GM23338 (cell line): ENCODE measurements around the gene SLCO3A1. TPM values are rescaled to one million over a fixed set of nuclear protein-coding genes. Genes with fewer than 3 reads are reported as not detected.

Experiments
- ATAC-seq: fragments of 200-7000 bp; cut with Tn5 transposase; 3 replicates; pipeline ENCODE4 v1.9.1; 2020
- DNase-seq: peaks from one replicate; pipeline ENCODE4 v3.0.0-alpha.2; 2015; ENCODE audit warnings: low spot score
- H2AFZ ChIP-seq: fragments of 200-600 bp; sonication (generic); 2 replicates; pipeline ENCODE4 v1.8.0; 2016; ENCODE audit warnings: antibody characterized with exemption, mild to moderate bottlenecking, moderate library complexity
- H3F3A ChIP-seq: fragments of 200-600 bp; sonication (generic); replicated peaks from 2 replicates; pipeline ENCODE4 v1.8.0; 2017; ENCODE audit warnings: antibody characterized with exemption, mixed run types, low read depth
- H3K27ac ChIP-seq: fragments of 200-600 bp; sonication (generic); 2 replicates; pipeline ENCODE4 v1.6.1; 2016; ENCODE audit warnings: low read depth
- H3K27me3 ChIP-seq: fragments of 200-600 bp; sonication (generic); 2 replicates; pipeline ENCODE4 v1.8.0; 2016; ENCODE audit warnings: mild to moderate bottlenecking, mixed run types, moderate library complexity; ENCODE audit not compliant: insufficient read depth
- H3K36me3 ChIP-seq: fragments of 200-600 bp; sonication (generic); 2 replicates; pipeline ENCODE4 v1.8.0; 2016; ENCODE audit warnings: mild to moderate bottlenecking; ENCODE audit not compliant: insufficient read depth
- H3K4me1 ChIP-seq: fragments of 200-600 bp; sonication (generic); 2 replicates; pipeline ENCODE4 v1.8.0; 2016; ENCODE audit warnings: mild to moderate bottlenecking, moderate library complexity; ENCODE audit not compliant: insufficient read depth
- H3K4me2 ChIP-seq: fragments of 200-600 bp; sonication (generic); 2 replicates; pipeline ENCODE4 v1.7.1; 2017; ENCODE audit warnings: mixed run types
- H3K4me3 ChIP-seq: fragments of 200-600 bp; sonication (generic); 2 replicates; pipeline ENCODE4 v1.6.1; 2016; ENCODE audit warnings: mixed run types
- H3K79me2 ChIP-seq: fragments of 200-600 bp; sonication (generic); replicated peaks from 2 replicates; pipeline ENCODE4 v1.8.0; 2017; ENCODE audit warnings: mild to moderate bottlenecking; ENCODE audit not compliant: insufficient read depth
- H3K9me2 ChIP-seq: fragments of 200-600 bp; sonication (generic); 2 replicates; pipeline ENCODE4 v1.8.0; 2017; ENCODE audit not compliant: insufficient read depth
- H4K20me1 ChIP-seq: fragments of 200-600 bp; sonication (generic); replicated peaks from 2 replicates; pipeline ENCODE4 v1.8.0; 2017; ENCODE audit warnings: mild to moderate bottlenecking; ENCODE audit not compliant: insufficient read depth
- H3K27ac Mint-ChIP-seq: 2 replicates; pipeline ENCODE4 v1.8.0; 2020; ENCODE audit warnings: inconsistent platforms, mild to moderate bottlenecking, moderate library complexity, mixed read lengths
- H3K27me3 Mint-ChIP-seq: 3 replicates; pipeline ENCODE4 v1.8.0; 2022; ENCODE audit warnings: low read depth, mild to moderate bottlenecking, moderate library complexity, mixed read lengths, inconsistent platforms; ENCODE audit not compliant: insufficient read depth, poor library complexity
- H3K36me3 Mint-ChIP-seq: 3 replicates; pipeline ENCODE4 v1.8.0; 2021; ENCODE audit warnings: low read depth, mild to moderate bottlenecking, inconsistent platforms, moderate library complexity, mixed read lengths
- H3K4me1 Mint-ChIP-seq: 3 replicates; pipeline ENCODE4 v1.8.0; 2020; ENCODE audit warnings: mild to moderate bottlenecking, inconsistent platforms, mixed read lengths
- H3K4me3 Mint-ChIP-seq: 3 replicates; pipeline ENCODE4 v1.8.0; 2021; ENCODE audit warnings: moderate library complexity, mild to moderate bottlenecking, inconsistent platforms, mixed read lengths
- H3K9me3 Mint-ChIP-seq: 3 replicates; pipeline ENCODE4 v1.8.0; 2020; ENCODE audit warnings: moderate library complexity, mild to moderate bottlenecking, inconsistent platforms, mixed read lengths
- CREB1 ChIP-seq: fragments of 250-450 bp; sonication (Bioruptor Pico); IDR thresholded peaks from 2 replicates; pipeline ENCODE4 v1.5.0; 2020; ENCODE audit warnings: low read depth, mild to moderate bottlenecking, moderate library complexity
- CTCF ChIP-seq, 2 experiments: fragments of 200-600 bp in 1 of 2; sonication (generic) in 1 of 2; conservative IDR thresholded peaks; 2 replicates each; pipeline versions ENCODE4 v1.5.1 to v1.6.1; 2016 to 2017; ENCODE audit warnings: antibody characterized with exemption in 2 of 2, low read depth in 2 of 2, mild to moderate bottlenecking in 2 of 2, moderate library complexity in 1 of 2
- ETS1 ChIP-seq: IDR thresholded peaks from 2 replicates; pipeline ENCODE4 v1.6.1; 2016; ENCODE audit warnings: antibody characterized with exemption
- EZH2 ChIP-seq: fragments of 200-600 bp; sonication (generic); IDR thresholded peaks from one replicate; pipeline ENCODE4 v1.8.0; 2017; ENCODE audit warnings: antibody characterized with exemption, mild to moderate bottlenecking, low read depth; ENCODE audit not compliant: unreplicated experiment
- EZH2phosphoT487 ChIP-seq: fragments of 200-600 bp; sonication (generic); IDR thresholded peaks from one replicate; pipeline ENCODE4 v1.8.1; 2018; ENCODE audit warnings: antibody characterized with exemption; ENCODE audit not compliant: unreplicated experiment
- JUNB ChIP-seq: IDR thresholded peaks from one replicate; pipeline ENCODE4 v1.6.1; 2016; ENCODE audit warnings: antibody characterized with exemption; ENCODE audit not compliant: unreplicated experiment
- NANOG ChIP-seq: IDR thresholded peaks from 2 replicates; pipeline ENCODE4 v1.6.1; 2016; ENCODE audit warnings: antibody characterized with exemption, borderline replicate concordance
- POLR2AphosphoS5 ChIP-seq: IDR thresholded peaks from 2 replicates; pipeline ENCODE4 v1.6.1; 2016; ENCODE audit warnings: antibody characterized with exemption, low read depth
- REST ChIP-seq: IDR thresholded peaks from one replicate; pipeline ENCODE4 v1.6.1; 2018; ENCODE audit warnings: antibody characterized with exemption; ENCODE audit not compliant: unreplicated experiment
- STAT1 ChIP-seq: IDR thresholded peaks from one replicate; pipeline ENCODE4 v1.6.1; 2016; ENCODE audit warnings: antibody characterized with exemption; ENCODE audit not compliant: unreplicated experiment
- ZNF114 ChIP-seq: fragments of 250-450 bp; sonication (Bioruptor Pico); IDR thresholded peaks from 2 replicates; pipeline ENCODE4 v1.5.0; 2020; ENCODE audit warnings: mild to moderate bottlenecking, moderate library complexity
- ZNF331 ChIP-seq: fragments of 250-450 bp; sonication (Bioruptor Pico); IDR thresholded peaks from 2 replicates; pipeline ENCODE4 v1.5.0; 2020; ENCODE audit warnings: low read depth, mild to moderate bottlenecking, moderate library complexity
- ZNF462 ChIP-seq: fragments of 250-450 bp; sonication (Bioruptor Pico); IDR thresholded peaks from 2 replicates; pipeline ENCODE4 v1.5.0; 2020; ENCODE audit warnings: mild to moderate bottlenecking, moderate library complexity
- polyA plus RNA-seq: library from polyadenylated mRNA; unstranded; fragments of >200 nt; fragmentation: Nextera tagmentation; extraction: Ambion mirVana; gene quantifications from 2 replicates; pipeline ENCODE4 v1.2.1, GENCODE V29; 2016
- total RNA-seq: library from RNA; depleted of rRNA; stranded (reverse); fragments of >200 nt; shearing (Covaris generic); gene quantifications from 2 replicates; pipeline ENCODE4 v1.2.3, GENCODE V29; 2014

The SLCO3A1 gene
- total and polyA plus RNA-seq, 2 experiments from 2014 or later = 7.3 to 9.4 TPM

- Mint-ChIP-seq H3K4me1 (peaks cover 38% of the 10 kb centered on the region), H3K9me3 (no peaks in the 10 kb centered on the region), H3K36me3 (no peaks in the 10 kb centered on the region; the same call in 2 of the 3 replicates), H3K4me3 (no peak overlapping the region), H3K27ac (no peak overlapping the region), H3K27me3 (peaks cover 12% of the 10 kb centered on the region)
- no peak overlapping the region for H2AFZ ChIP-seq
- no peaks in the 10 kb centered on the region for H3K79me2 ChIP-seq
- no peak overlapping the region for H3K4me2 ChIP-seq
- DNase-seq = no peak
- no peaks in the 10 kb centered on the region for H4K20me1 ChIP-seq
- no peaks in the 10 kb centered on the region for H3K36me3 ChIP-seq
- H3F3A ChIP-seq = no peaks in the 10 kb centered on the region
- H3K9me2 ChIP-seq = peaks cover 10% of the 10 kb centered on the region; the same call in 1 of the 2 replicates
- TF ChIP-seq ZNF462 = no peak
- TF ChIP-seq CTCF (conservative IDR thresholded peaks at IDR 0.05; ENCODE audit: low read depth in 2 of 2) = no peak
- TF ChIP-seq STAT1 = no peak
- TF ChIP-seq REST = no peak
- TF ChIP-seq EZH2 = no peak
- no peak for TF ChIP-seq ZNF114 (CRISPR knock-in tag)
- TF ChIP-seq POLR2AphosphoS5 = no peak
- TF ChIP-seq EZH2phosphoT487 = no peak
- TF ChIP-seq NANOG = no peak
- no peak for TF ChIP-seq CREB1 (CRISPR knock-in tag)
- TF ChIP-seq ZNF331 (CRISPR knock-in tag) = no peak
- TF ChIP-seq ETS1 = no peak
- no peak for TF ChIP-seq JUNB
- H3K27ac ChIP-seq = no peak overlapping the region
- no peaks in the 10 kb centered on the region for H3K27me3 ChIP-seq
- ATAC-seq = no peak
- H3K4me1 ChIP-seq = peaks cover 14% of the 10 kb centered on the region
- no peak overlapping the region for H3K4me3 ChIP-seq
These were observed 258.7 kb downstream of the SLCO3A1 start for GRCh38 chr15:92112180-92112579.
